Stimulated activated CD8-positive, alpha-beta memory T cell treated with anti-CD3 and anti-CD28 coated beads, Interleukin-7, amount 100 ng/mL, for 1 hour (primary cell): ENCODE data around the gene CD79A.
A peak's percentile ranks its signal among the peaks of the same experiment; 100 is the strongest.
"Not testable (repeated sequence)": the region's sequence is repeated elsewhere in the genome, so short reads cannot be mapped to it uniquely, and the experiment has no call there.

ENCODE experiments used
- DNase-seq, 2 donors: peaks; one replicate each; pipeline ENCODE4 v3.0.0-alpha.2; 2020; ENCODE audit warnings: low read depth in 2 of 2

Gene CD79A

GRCh38 chr19:41863209-41863931 lies 13.7 kb upstream of the CD79A start:
- no peak for DNase-seq

GRCh38 chr19:41864374-41864773 lies 12.7 kb upstream of the CD79A start:
- DNase-seq = no peak

- no peak for DNase-seq
Measured at GRCh38 chr19:41866284-41866683, 10.8 kb upstream of the CD79A start.

- no peak for DNase-seq
Measured at GRCh38 chr19:41868120-41868988, 8.7 kb upstream of the CD79A start.

- no peak for DNase-seq
Measured at GRCh38 chr19:41868989-41869300, 8.1 kb upstream of the CD79A start.

- DNase-seq = no peak
Measured at GRCh38 chr19:41869374-41869955, 7.6 kb upstream of the CD79A start.

- no peak for DNase-seq
Measured at GRCh38 chr19:41870401-41870873, 6.6 kb upstream of the CD79A start.

GRCh38 chr19:41871573-41872383 lies 5.3 kb upstream of the CD79A start:
- peak in 1 of 2 donors; percentile 27 for DNase-seq

- no peak for DNase-seq
Measured at GRCh38 chr19:41872384-41872774, 4.7 kb upstream of the CD79A start.

GRCh38 chr19:41872775-41873647 lies 4.1 kb upstream of the CD79A start:
- peak; percentile 31 to 51 for DNase-seq

- DNase-seq = not testable (repeated sequence)
Measured at GRCh38 chr19:41875973-41876372, 1.1 kb upstream of the CD79A start.

- no peak for DNase-seq
Measured at GRCh38 chr19:41877916-41878905, 1.1 kb downstream of the CD79A start.

- DNase-seq = no peak
Measured at GRCh38 chr19:41879080-41879479, 2.0 kb downstream of the CD79A start.

- no peak for DNase-seq
Measured at GRCh38 chr19:41879670-41880328, 2.7 kb downstream of the CD79A start.

GRCh38 chr19:41880329-41880708 lies 3.2 kb downstream of the CD79A start:
- DNase-seq = no peak

GRCh38 chr19:41882568-41883462 lies 5.7 kb downstream of the CD79A start, which contains the start of gene ARHGEF1:
ARHGEF1 (plus strand) TSS chr19:41883184; CDS start chr19:41888083, 4,899 bp downstream.
- DNase-seq = peak in 1 of 2 donors; percentile 30

GRCh38 chr19:41883463-41883820 lies 6.4 kb downstream of the CD79A start:
- DNase-seq = no peak
